Coronary artery (tissue), 2 donors: ENCODE data around the gene TBXA2R.

Source experiments
- DNase-seq: peaks from one replicate; pipeline ENCODE4 v3.0.0-alpha.2; 2017; ENCODE audit warnings: low spot score
- H3K27ac ChIP-seq, 2 donors: fragments of 200-600 bp; sonication (generic); one replicate each; pipeline ENCODE4 v1.5.1; 2016 to 2019
- H3K4me3 ChIP-seq: fragments of 200-600 bp; sonication (generic); 2 replicates; pipeline ENCODE4 v1.5.1; 2016; ENCODE audit warnings: mild to moderate bottlenecking, moderate library complexity
- TF ChIP-seq, protein P1 (sequence below): fragments of 200-600 bp; sonication (generic); IDR thresholded peaks from one replicate; pipeline ENCODE4 v1.5.1; 2019; ENCODE audit warnings: antibody characterized with exemption

The TBXA2R gene

DNA sequence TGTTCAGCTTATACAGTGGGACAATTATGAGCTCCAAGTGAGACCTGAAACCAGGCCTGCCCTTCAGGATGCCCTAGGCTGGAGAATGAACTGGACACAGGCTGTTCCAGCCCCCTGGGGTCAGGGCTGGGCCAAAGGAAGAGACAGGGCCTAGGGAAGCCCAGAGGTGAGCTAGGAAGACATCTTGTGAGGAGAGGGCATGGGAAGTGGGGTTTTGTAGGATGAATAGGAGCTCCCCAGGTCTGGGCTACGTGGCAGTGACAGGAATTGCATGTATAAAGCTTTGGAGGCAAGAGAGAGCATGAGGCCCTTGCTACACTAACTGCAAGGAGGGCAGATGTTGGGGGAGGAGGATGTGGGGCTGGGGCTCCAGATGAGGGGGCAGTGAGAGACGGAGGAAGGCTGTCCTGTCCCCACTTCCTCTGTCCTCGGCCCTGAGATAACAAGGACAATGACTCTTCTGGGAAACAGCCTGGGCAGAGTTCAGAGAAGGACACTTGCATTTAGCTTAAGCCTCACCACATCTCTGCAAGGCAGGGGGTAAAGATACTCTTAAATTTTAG lies 1.5 kb upstream of the TBXA2R start:
- TF ChIP-seq, protein P1, sequence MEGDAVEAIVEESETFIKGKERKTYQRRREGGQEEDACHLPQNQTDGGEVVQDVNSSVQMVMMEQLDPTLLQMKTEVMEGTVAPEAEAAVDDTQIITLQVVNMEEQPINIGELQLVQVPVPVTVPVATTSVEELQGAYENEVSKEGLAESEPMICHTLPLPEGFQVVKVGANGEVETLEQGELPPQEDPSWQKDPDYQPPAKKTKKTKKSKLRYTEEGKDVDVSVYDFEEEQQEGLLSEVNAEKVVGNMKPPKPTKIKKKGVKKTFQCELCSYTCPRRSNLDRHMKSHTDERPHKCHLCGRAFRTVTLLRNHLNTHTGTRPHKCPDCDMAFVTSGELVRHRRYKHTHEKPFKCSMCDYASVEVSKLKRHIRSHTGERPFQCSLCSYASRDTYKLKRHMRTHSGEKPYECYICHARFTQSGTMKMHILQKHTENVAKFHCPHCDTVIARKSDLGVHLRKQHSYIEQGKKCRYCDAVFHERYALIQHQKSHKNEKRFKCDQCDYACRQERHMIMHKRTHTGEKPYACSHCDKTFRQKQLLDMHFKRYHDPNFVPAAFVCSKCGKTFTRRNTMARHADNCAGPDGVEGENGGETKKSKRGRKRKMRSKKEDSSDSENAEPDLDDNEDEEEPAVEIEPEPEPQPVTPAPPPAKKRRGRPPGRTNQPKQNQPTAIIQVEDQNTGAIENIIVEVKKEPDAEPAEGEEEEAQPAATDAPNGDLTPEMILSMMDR: no peak
- Histone ChIP-seq H3K27ac (peak overlapping the region; percentile 92 to 96), H3K4me3 (peak overlapping the region; percentile 84)
- DNase-seq: no peak

DNA sequence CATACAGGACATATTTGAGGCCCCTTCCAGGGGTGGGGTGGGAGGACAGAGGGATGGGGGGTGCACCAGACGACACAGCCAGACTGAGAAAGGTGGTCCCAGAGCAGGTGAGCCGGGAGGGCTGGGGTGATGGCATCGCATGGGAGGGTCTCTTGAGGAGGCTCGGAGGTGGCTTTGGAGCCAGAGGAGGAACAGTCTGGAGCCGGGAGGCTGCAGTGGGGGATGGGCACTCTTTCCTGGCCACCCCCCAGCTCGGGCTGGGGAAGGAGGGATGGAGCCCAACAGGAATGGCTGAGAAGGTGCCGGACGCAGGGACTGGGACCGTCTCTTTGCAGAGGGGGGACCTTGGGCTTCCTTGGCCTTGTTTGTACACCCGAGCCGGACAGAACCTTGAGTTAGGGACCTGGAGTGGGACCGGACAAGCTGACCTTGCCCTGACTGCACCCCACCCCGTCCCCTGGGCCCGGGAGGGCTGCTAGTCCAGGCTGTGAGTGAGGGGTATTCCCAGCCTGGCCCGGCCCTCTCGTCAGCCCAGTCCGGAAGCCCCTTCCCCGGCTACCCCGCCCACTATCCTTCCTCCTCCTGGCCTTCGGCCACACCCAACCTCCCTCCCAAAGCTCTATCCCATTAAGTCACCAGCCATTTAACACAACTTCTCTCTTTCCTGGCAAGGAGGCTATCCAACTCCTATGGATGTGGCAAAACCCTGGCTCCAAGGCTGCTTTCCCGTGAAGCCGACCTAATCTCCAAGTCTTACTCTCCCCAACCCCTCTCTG lies 816 bp upstream of the TBXA2R start:
- Histone ChIP-seq H3K27ac (peak overlapping the region; percentile 92 to 96), H3K4me3 (peak overlapping the region; percentile 84)
- TF ChIP-seq, protein P1: no peak
- no peak for DNase-seq

DNA sequence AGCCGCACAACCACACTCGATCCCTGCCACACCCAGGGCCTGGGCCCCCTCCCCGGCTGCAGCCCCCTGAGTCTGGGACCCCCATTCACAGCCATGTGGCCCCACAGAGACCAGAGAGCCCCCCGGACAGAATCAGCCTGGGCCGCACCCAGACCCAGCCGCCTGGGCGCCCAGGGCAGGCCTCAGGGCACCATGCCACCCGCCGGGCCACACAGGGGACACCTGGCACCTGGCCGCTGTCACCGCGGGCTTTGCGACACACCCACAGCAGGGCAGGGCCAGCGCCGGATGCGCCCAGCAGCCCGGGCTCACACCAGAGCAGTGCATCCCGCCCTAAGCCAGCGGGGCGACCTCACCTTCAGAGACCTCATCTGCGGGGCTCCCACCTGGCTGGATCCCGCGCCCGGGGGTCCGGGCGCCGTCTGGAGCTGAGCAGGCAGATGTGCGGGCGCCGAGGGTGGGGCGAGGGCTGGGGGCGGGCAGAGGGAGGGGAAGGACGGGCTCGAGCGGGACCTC lies 443 bp downstream of the TBXA2R start:
- H3K4me3 ChIP-seq: peak overlapping the region; percentile 84
- DNase-seq: no peak
- peak overlapping the region; percentile 92 to 96 for H3K27ac ChIP-seq
- TF ChIP-seq, protein P1: no peak

DNA sequence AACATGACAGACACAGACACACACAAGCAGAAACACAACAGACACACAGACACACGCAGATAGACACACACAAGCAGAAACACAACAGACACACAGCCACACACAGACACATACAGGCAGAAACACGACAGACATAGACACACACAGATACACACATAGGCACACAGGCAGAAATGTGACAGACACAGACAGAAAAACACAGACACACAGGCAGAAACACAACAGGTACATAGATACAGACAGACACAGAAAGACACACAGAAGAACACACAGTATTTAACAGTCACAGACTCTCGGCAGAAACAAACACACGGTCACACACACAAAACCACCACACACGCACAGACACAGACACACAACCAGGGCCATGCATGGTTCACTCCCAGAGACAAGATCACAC lies 905 bp downstream of the TBXA2R start:
- Histone ChIP-seq H3K4me3 (peak overlapping the region; percentile 84), H3K27ac (peak overlapping the region; percentile 92 to 96)
- DNase-seq: no peak
- TF ChIP-seq, protein P1: no peak

DNA sequence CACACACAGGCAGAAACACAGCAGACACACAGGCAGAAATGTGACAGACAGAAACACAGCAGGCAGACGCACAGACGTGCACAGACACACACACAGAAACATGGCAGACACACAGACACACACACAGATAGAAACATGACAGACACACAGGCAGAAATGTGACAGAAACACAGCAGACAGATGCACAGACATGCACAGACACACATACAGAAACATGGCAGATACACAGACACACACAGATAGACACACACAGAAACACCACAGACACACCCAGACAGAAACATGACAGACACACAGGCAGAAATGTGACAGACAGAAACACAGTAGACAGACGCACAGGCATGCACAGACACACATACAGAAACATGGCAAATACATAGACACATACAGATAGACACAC lies 1.3 kb downstream of the TBXA2R start:
- Histone ChIP-seq H3K4me3 (peak overlapping the region; percentile 84), H3K27ac (peak overlapping the region; percentile 92 to 96)
- TF ChIP-seq, protein P1: no peak
- no peak for DNase-seq

DNA sequence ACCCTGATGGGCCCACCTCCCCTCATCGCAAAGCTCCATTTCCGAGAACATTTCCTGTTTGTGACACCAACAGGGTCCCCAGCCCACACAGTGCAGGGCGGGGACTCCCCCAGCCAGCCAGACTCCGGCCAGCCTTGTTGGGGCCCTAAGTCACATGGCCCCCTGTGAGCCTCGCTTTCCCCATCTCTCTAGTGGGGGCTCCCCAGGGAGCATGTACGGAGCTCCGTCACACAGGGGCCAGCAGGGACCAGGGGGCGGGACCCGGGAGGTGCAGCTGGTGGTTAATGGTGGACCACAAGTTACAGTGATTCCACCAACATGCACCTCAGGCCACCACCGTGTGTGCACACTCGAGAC lies 1.7 kb downstream of the TBXA2R start:
- H3K27ac ChIP-seq: peak overlapping the region; percentile 92 to 96
- TF ChIP-seq, protein P1: no peak
- H3K4me3 ChIP-seq: peak overlapping the region; percentile 84
- DNase-seq: no peak
